GM18907 (cell line): ENCODE data around the gene TTYH1.
A peak's percentile ranks its signal among the peaks of the same experiment; 100 is the strongest.
"Not testable (repeated sequence)": the region's sequence is repeated elsewhere in the genome, so short reads cannot be mapped to it uniquely, and the experiment has no call there.

ENCODE experiments used
- ATAC-seq: cut with Tn5 transposase; IDR thresholded peaks from one replicate; pipeline ENCODE4 v1.9.1; 2021; ENCODE audit warnings: mild to moderate bottlenecking, moderate library complexity; ENCODE audit not compliant: unreplicated experiment

The TTYH1 gene

GRCh38 chr19:54415208-54415900 lies at the start of gene TTYH1:
TSS of gene TTYH1 (plus strand) at chr19:54415464. CDS start at chr19:54415553, 89 bp downstream.
- no peak for ATAC-seq

GRCh38 chr19:54365798-54366197 lies 49.5 kb upstream of the TTYH1 start:
- not testable (repeated sequence) for ATAC-seq

GRCh38 chr19:54366811-54367210 lies 48.5 kb upstream of the TTYH1 start:
- no peak for ATAC-seq

GRCh38 chr19:54369082-54369687 lies 46.1 kb upstream of the TTYH1 start:
- no peak for ATAC-seq

- not testable (repeated sequence) for ATAC-seq
These were observed 45.4 kb upstream of the TTYH1 start for GRCh38 chr19:54369688-54370433.

- not testable (repeated sequence) for ATAC-seq
These were observed 44.8 kb upstream of the TTYH1 start for GRCh38 chr19:54370434-54370796.

GRCh38 chr19:54371453-54371852 lies 43.8 kb upstream of the TTYH1 start:
- not testable (repeated sequence) for ATAC-seq

- ATAC-seq, result no peak
These were observed 41.3 kb upstream of the TTYH1 start for GRCh38 chr19:54373781-54374631.

- ATAC-seq, result not testable (repeated sequence)
These were observed 39.9 kb upstream of the TTYH1 start for GRCh38 chr19:54375181-54375938.

- ATAC-seq, result no peak
These were observed 38.5 kb upstream of the TTYH1 start for GRCh38 chr19:54376610-54377285.

GRCh38 chr19:54379187-54379678 lies 36.0 kb upstream of the TTYH1 start:
- no peak for ATAC-seq

GRCh38 chr19:54380897-54381296 lies 34.4 kb upstream of the TTYH1 start:
- ATAC-seq, result no peak

GRCh38 chr19:54382041-54382440 lies 33.2 kb upstream of the TTYH1 start:
- ATAC-seq, result not testable (repeated sequence)

- no peak for ATAC-seq
These were observed 31.9 kb upstream of the TTYH1 start for GRCh38 chr19:54383330-54383729.

GRCh38 chr19:54387991-54388801 lies 27.1 kb upstream of the TTYH1 start:
- ATAC-seq, result peak; percentile 60

GRCh38 chr19:54388802-54389139 lies 26.5 kb upstream of the TTYH1 start:
- ATAC-seq, result peak; percentile 7

GRCh38 chr19:54389553-54389952 lies 25.7 kb upstream of the TTYH1 start:
- no peak for ATAC-seq

GRCh38 chr19:54390942-54391577 lies 24.2 kb upstream of the TTYH1 start:
- ATAC-seq, result no peak
